Right lobe of liver (tissue), 4 donors: Measurements from ENCODE around the gene RPS6KC1.

Source experiments
- POLR2A ChIP-seq: fragments of 450-650 bp; IDR thresholded peaks from one replicate; pipeline ENCODE4 v1.6.1; 2017; ENCODE audit warnings: antibody characterized with exemption, mild to moderate bottlenecking
- TF ChIP-seq, protein P1 (sequence below), 4 donors: fragments of 200-600 bp in 3 of 4; fragments of 450-650 bp in 1 of 4; IDR thresholded peaks; one replicate each; pipeline versions ENCODE4 v1.5.1 to v1.8.0; 2016 to 2022; ENCODE audit warnings: antibody characterized with exemption in 4 of 4, mild to moderate bottlenecking in 2 of 4
- donor health status: DM: no; HTN: no; CAD: no.
- donor health status: DM: no; HTN: no; CAD: no.
- donor health status: DM: no; HTN: yes; CAD: no.

DNA sequence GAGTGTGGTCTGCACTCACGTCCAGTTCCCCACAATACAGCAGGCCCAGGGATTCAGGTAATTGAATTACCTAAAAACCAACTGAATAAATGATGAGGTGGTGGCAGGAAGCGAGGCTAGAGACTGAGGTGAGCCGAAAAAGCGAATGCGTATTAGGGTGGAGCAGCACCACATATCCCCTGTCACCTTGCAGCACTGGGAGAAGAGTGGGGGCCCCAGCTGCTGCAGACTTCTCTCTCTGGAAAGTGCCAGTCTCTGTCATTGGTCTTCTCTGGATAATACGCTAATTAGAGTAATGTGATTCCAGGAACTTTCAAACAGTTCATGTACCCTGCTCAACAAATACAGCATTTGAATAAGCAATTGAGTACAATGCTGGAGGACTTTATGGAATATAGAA, 199.0 kb downstream of the RPS6KC1 start:
- TF ChIP-seq POLR2A = no peak
- TF ChIP-seq, protein P1, sequence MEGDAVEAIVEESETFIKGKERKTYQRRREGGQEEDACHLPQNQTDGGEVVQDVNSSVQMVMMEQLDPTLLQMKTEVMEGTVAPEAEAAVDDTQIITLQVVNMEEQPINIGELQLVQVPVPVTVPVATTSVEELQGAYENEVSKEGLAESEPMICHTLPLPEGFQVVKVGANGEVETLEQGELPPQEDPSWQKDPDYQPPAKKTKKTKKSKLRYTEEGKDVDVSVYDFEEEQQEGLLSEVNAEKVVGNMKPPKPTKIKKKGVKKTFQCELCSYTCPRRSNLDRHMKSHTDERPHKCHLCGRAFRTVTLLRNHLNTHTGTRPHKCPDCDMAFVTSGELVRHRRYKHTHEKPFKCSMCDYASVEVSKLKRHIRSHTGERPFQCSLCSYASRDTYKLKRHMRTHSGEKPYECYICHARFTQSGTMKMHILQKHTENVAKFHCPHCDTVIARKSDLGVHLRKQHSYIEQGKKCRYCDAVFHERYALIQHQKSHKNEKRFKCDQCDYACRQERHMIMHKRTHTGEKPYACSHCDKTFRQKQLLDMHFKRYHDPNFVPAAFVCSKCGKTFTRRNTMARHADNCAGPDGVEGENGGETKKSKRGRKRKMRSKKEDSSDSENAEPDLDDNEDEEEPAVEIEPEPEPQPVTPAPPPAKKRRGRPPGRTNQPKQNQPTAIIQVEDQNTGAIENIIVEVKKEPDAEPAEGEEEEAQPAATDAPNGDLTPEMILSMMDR (IDR thresholded peaks at IDR 0.05) = no peak
